ENCODE results near the gene C4orf50. TPM values are rescaled to one million over a fixed set of nuclear protein-coding genes. Genes with fewer than 3 reads are reported as not detected.

The C4orf50 gene
- total RNA-seq, 2 donors from 2014 or later, result not detected

- Histone ChIP-seq H3K9me3 (no peaks in the 10 kb centered on the region), H3K36me3 (no peaks in the 10 kb centered on the region), H3K4me3 (no peak overlapping the region), H3K27me3 (no peaks in the 10 kb centered on the region), H3K27ac (no peak overlapping the region), H3K4me1 (no peaks in the 10 kb centered on the region)
- no peak for DNase-seq (ENCODE audit: low spot score)
- TF ChIP-seq CTCF (IDR thresholded peaks at IDR 0.05), result no peak
Measured at GRCh38 chr4:5969777-5970176, 48.5 kb downstream of the C4orf50 start.

- H3K4me3 ChIP-seq, result no peak overlapping the region
- no peaks in the 10 kb centered on the region for H3K36me3 ChIP-seq
- no peak for TF ChIP-seq CTCF (IDR thresholded peaks at IDR 0.05)
- DNase-seq (ENCODE audit: low spot score), result no peak
- no peaks in the 10 kb centered on the region for H3K27me3 ChIP-seq
- no peaks in the 10 kb centered on the region for H3K9me3 ChIP-seq
- H3K27ac ChIP-seq, result no peak overlapping the region
- no peaks in the 10 kb centered on the region for H3K4me1 ChIP-seq
Measured at GRCh38 chr4:5969336-5969735, 48.9 kb downstream of the C4orf50 start.

- Histone ChIP-seq H3K9me3 (no peaks in the 10 kb centered on the region), H3K27ac (no peak overlapping the region), H3K4me1 (no peaks in the 10 kb centered on the region), H3K27me3 (no peaks in the 10 kb centered on the region), H3K4me3 (no peak overlapping the region), H3K36me3 (no peaks in the 10 kb centered on the region)
- TF ChIP-seq CTCF (IDR thresholded peaks at IDR 0.05), result no peak
- DNase-seq (ENCODE audit: low spot score), result no peak
Measured at GRCh38 chr4:5968246-5968645, 50.0 kb downstream of the C4orf50 start.

DNA sequence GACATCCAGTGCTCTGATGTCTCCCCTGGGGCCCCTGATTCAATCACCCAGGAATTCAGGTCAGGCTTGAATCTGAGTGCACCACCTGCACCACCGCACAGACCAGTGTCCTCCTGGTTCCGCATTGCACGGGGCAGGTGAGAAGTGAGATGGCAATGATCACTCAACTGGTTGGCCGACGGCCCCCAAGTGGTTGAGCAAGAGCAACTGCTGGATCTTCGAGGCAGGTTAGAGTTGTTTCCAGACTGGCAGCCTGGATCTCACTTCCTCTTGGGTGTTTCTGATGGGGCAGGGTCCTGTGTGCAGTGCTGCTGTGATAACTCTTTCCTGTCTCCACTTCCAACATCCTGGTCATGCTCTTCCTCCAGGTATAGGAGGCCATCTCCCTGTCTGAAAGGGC lies 50.4 kb downstream of the C4orf50 start:
- Histone ChIP-seq H3K9me3 (no peaks in the 10 kb centered on the region), H3K4me3 (no peak overlapping the region), H3K36me3 (no peaks in the 10 kb centered on the region), H3K27ac (no peak overlapping the region), H3K4me1 (no peaks in the 10 kb centered on the region), H3K27me3 (no peaks in the 10 kb centered on the region)
- no peak for TF ChIP-seq CTCF (IDR thresholded peaks at IDR 0.05)
- no peak for DNase-seq (ENCODE audit: low spot score)

GRCh38 chr4:5965225-5965624 lies 53.0 kb downstream of the C4orf50 start:
- no peak for TF ChIP-seq CTCF (IDR thresholded peaks at IDR 0.05)
- H3K9me3 ChIP-seq, result no peaks in the 10 kb centered on the region
- no peak for DNase-seq (ENCODE audit: low spot score)
- no peaks in the 10 kb centered on the region for H3K27me3 ChIP-seq
- H3K4me3 ChIP-seq, result no peak overlapping the region
- H3K36me3 ChIP-seq, result no peaks in the 10 kb centered on the region
- H3K27ac ChIP-seq, result no peak overlapping the region
- no peaks in the 10 kb centered on the region for H3K4me1 ChIP-seq

- no peak overlapping the region for H3K4me3 ChIP-seq
- no peak for DNase-seq (ENCODE audit: low spot score)
- no peak overlapping the region for H3K27ac ChIP-seq
- H3K36me3 ChIP-seq, result no peaks in the 10 kb centered on the region
- no peaks in the 10 kb centered on the region for H3K27me3 ChIP-seq
- no peaks in the 10 kb centered on the region for H3K4me1 ChIP-seq
- no peak for TF ChIP-seq CTCF (IDR thresholded peaks at IDR 0.05)
- H3K9me3 ChIP-seq, result no peaks in the 10 kb centered on the region
Measured at GRCh38 chr4:5964030-5964429, 54.2 kb downstream of the C4orf50 start.
